K562 treated with DMSO at 1 percent for 4 hours (cell line): ENCODE results near the gene TMEM131L. TPM values are rescaled to one million over a fixed set of nuclear protein-coding genes. Genes with fewer than 3 reads are reported as not detected.

Source experiments
- total RNA-seq: library from RNA; unstranded; fragments of 300-600 nt; gene quantifications from 2 replicates; pipeline ENCODE4 v1.2.3, GENCODE V29; 2022; ENCODE audit not compliant: insufficient read depth

The TMEM131L gene
- total RNA-seq: 6.5 and 11.7 TPM in 2 replicates

DNA sequence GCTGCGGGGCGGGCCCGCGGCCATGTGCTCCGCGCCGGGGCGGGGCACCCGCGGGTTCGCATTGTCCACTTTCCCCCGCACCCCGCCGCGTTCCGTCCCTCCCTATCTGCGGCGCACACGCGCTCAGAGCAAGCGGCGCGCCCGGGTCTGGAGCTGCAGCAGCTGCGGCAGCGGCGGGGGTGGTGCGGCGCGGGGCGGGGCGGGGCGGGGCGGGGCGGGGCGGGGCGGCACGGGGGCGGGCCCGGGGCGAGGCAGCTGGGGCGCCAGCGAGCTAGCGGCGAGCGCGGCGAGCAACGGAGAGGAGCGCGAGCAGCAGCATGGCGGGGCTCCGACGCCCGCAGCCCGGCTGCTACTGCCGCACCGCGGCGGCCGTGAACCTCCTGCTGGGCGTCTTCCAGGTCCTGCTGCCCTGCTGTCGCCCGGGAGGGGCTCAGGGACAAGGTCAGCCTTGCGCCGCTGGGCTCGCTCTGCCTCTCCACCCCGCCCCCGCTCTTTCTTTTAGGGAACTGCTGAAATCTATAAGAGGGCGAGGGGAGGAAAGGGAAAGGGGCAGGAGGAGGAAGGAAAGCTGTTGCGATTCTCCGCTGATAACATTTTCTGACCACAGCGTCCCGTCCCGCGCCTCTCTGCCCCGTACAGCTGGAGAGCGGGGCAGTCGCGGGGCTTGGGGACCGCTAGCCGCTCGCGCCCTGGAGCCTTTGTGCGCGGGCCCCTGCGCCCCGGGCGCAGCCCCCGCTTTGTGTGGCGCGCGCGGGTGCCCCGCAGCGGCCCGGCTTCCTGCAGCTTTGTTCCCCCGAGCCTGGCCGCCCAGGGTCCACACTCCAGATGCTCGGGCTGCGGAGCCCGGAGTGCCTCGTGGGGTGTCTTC is at the start of gene TMEM131L:
Gene TMEM131L, plus strand, starts transcription at position 280 of the 868 bp plus-strand sequence. Its CDS starts 38 bp downstream, at position 318.

DNA sequence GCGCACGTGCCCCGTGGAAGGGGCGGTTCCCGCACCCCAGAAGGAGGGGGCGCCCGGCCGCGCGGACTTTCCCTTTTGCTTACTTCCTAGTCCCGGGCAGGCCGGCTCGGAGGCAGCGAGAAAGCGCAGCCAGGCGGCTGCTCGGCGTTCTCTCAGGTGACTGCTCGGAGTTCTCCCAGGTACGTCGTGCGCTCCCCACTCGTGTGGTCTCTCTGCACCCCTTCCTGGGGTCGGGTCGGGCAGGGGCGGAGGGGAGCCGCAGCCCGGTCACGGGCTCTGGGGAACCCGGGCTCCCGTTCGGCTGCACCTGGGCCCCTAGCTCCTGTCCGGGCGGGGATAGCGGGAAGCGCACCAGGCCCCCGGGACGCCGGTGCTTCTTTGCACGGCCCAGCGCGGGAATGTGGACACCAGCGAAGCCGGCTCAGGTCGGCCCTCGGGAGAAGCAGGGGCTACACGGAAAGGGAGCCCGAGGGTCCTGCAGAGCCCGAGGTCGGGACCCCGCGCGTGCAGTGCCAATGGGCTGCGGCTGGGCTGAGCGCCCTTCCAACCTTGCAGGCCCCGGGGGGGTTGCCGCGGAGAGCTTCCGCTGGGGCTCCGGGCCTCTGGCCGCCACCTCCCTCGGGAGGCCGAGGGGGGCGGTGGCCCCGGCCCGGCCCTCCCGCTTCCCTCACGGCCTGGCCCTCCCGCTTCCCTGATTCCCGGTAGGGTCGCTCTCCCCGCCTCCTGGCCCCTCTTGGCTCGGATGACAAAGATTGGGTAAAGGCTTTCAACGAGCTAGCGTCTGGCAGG is 218.2 kb downstream of the TMEM131L start, which contains the start of gene TLR2:
Gene TLR2, plus strand, starts transcription at position 99 of the 789 bp plus-strand sequence. CDS start 18,628 bp downstream, outside the sequence.

Other genes starting within 250 kb of the TMEM131L start
- 28.1 and 29.4 TPM in 2 replicates for gene MND1, start 121.7 kb upstream of the TMEM131L start, total RNA-seq
- gene TLR2, start 217.9 kb downstream of the TMEM131L start, total RNA-seq: not detected in 2 replicates